HL-60 (cell line): Measurements from ENCODE around the gene NUDCD3.

ENCODE experiments used
- POLR2AphosphoS5 ChIP-seq: IDR thresholded peaks from 2 replicates; pipeline ENCODE4 v1.6.1; 2012; ENCODE audit warnings: low read depth
- TF ChIP-seq, protein P1 (sequence below): IDR thresholded peaks from one replicate; pipeline ENCODE4 v1.5.1; 2011; ENCODE audit warnings: low read length, control low read depth, inconsistent platforms; ENCODE audit not compliant: insufficient read depth
- TF ChIP-seq, protein P2 (sequence below): IDR thresholded peaks from 2 replicates; pipeline ENCODE4 v1.6.1; 2012; ENCODE audit warnings: low read depth; ENCODE audit not compliant: insufficient replicate concordance

DNA sequence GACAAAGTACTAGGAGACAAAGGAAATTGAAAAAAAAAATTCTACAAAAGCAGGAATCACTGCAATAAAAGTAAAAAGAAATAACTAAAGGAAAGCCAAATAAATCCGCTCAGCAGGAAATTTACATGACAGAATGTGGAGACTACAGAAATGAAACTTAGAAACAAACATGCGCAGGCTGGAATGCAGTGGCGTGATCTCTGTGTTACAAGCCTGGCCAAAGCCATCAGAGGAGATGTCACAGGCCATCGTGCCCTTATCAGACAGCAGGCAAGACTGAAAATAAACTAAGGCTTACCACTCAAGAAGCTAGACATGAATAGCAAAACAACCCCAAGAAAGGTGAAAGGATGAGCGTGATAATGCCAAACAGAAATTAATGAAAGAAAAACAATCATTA is 158.8 kb downstream of the NUDCD3 start:
- TF ChIP-seq, protein P1, sequence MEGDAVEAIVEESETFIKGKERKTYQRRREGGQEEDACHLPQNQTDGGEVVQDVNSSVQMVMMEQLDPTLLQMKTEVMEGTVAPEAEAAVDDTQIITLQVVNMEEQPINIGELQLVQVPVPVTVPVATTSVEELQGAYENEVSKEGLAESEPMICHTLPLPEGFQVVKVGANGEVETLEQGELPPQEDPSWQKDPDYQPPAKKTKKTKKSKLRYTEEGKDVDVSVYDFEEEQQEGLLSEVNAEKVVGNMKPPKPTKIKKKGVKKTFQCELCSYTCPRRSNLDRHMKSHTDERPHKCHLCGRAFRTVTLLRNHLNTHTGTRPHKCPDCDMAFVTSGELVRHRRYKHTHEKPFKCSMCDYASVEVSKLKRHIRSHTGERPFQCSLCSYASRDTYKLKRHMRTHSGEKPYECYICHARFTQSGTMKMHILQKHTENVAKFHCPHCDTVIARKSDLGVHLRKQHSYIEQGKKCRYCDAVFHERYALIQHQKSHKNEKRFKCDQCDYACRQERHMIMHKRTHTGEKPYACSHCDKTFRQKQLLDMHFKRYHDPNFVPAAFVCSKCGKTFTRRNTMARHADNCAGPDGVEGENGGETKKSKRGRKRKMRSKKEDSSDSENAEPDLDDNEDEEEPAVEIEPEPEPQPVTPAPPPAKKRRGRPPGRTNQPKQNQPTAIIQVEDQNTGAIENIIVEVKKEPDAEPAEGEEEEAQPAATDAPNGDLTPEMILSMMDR = no peak
- TF ChIP-seq, protein P2, sequence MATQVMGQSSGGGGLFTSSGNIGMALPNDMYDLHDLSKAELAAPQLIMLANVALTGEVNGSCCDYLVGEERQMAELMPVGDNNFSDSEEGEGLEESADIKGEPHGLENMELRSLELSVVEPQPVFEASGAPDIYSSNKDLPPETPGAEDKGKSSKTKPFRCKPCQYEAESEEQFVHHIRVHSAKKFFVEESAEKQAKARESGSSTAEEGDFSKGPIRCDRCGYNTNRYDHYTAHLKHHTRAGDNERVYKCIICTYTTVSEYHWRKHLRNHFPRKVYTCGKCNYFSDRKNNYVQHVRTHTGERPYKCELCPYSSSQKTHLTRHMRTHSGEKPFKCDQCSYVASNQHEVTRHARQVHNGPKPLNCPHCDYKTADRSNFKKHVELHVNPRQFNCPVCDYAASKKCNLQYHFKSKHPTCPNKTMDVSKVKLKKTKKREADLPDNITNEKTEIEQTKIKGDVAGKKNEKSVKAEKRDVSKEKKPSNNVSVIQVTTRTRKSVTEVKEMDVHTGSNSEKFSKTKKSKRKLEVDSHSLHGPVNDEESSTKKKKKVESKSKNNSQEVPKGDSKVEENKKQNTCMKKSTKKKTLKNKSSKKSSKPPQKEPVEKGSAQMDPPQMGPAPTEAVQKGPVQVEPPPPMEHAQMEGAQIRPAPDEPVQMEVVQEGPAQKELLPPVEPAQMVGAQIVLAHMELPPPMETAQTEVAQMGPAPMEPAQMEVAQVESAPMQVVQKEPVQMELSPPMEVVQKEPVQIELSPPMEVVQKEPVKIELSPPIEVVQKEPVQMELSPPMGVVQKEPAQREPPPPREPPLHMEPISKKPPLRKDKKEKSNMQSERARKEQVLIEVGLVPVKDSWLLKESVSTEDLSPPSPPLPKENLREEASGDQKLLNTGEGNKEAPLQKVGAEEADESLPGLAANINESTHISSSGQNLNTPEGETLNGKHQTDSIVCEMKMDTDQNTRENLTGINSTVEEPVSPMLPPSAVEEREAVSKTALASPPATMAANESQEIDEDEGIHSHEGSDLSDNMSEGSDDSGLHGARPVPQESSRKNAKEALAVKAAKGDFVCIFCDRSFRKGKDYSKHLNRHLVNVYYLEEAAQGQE = no peak
- no peak for TF ChIP-seq POLR2AphosphoS5
